GM20000 (cell line): ENCODE results near the gene SLC26A1.

ENCODE experiments used
- DNase-seq: peaks from one replicate; pipeline ENCODE4 v3.0.0; 2012; ENCODE audit warnings: low spot score
- CTCF ChIP-seq: IDR thresholded peaks from 2 replicates; pipeline ENCODE4 v1.5.1; 2012; ENCODE audit warnings: mild to moderate bottlenecking, control low read depth; ENCODE audit errors: extremely low read depth, missing control alignments

Gene SLC26A1

DNA sequence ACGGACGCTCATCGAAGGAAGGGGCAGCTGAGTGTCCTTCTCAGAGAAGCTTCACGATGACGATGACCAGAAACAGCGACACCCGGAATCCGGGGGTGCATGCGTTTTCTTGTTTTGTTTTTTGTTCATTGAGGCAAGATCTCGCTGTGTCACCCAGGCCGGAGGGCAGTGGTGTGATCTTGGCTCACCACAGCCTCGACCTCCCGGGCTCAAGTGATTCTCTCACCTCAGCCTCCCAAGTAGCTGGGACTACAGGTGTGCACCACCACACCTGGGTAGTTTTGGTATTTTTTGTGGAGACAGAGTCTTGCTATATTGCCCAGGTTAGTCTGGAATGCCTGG lies 39.7 kb downstream of the SLC26A1 start:
- no peak for TF ChIP-seq CTCF
- no peak for DNase-seq

DNA sequence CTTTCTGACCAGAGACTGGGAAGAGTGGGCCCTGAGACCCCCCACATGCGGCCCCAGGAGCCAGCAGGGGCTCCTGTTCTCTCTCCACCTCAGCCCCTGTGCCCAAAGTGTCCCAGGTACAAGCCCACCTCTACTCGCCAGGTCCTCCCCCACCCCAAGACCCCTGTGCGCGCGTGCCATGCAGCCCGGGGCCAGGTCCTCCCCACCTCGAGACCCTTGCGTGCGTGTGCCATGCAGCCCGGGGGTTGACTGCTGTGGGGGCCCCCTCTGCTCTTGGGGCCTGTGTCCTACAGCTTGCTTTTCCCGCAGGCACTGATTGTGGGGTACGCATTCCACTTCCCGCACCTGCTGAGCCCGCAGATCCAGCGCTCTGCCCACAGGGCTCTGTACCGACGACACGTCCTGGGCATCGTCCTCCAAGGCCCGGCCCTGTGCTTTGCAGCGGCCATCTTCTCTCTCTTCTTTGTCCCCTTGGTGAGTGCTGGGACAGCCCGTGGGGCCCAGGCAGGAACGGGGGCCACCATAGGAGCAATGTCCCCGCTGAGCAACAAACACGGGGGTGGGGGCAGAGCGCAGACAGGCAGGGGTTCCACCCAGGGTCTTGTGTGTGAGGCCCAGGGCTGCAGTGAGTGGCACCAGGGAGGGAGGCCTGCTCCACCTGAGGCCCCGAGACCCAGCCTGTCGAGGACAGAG lies 40.2 kb downstream of the SLC26A1 start:
- no peak for DNase-seq
- no peak for TF ChIP-seq CTCF

DNA sequence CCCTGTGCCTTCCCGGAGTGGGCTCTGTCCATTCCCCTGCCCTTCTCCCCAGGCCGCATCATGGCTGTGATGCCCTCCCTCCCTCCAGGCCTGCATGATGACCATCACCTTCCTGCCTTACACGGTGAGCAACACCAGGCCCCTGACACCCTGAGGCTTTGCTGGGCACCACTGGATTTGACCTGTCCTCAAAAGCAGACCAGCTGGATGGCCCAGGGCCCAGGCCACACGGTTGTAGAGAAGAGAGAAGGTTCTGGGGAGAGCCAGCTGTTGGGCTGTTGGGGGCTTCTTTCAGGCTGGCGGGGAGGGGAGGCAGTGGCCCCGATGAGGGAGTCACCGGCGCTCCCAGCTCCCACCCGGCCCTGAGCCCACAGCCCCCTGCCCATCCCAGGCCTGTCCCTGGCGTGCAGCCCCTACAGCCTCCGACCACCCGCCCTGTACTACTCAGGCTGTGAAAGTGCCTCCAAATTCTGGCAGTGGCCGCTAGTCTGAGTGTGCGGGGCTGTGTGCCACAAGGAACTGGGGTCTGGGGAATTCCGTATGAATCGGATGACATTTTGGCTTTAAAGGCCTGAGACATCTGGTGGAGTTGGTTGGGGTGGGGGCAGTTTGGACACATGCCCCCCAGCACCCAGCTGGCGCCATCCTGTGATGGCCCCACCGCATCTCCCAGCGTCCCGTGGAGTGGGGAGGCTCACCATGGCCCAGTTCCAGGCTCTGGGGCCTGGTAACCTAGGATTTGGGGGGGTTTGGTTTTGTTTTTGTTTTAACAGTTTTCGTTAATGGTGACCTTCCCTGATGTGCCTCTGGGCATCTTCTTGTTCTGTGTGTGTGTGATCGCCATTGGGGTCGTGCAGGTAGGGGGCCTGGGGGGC lies 41.4 kb downstream of the SLC26A1 start:
- no peak for DNase-seq
- TF ChIP-seq CTCF, result no peak

DNA sequence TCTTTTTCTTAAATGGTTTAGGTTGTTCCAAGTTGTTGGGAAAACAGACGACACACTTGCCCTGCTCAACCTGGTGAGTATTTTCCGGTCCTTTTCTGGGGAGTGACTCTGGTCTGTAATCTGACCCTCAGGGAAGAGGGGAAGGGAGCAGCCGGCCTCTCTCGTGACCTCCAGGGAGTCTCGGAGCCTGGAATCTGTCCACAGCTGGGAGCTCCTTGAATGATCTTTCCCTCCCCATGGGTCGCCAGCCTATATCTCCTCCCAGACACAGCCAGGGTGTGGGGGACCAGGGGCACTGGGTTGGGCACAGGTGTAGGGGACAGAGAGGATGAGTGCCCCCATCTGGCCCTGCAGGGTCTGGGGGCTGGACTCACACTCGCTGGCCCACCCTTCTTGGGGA lies 42.0 kb downstream of the SLC26A1 start:
- DNase-seq, result no peak
- TF ChIP-seq CTCF, result no peak

DNA sequence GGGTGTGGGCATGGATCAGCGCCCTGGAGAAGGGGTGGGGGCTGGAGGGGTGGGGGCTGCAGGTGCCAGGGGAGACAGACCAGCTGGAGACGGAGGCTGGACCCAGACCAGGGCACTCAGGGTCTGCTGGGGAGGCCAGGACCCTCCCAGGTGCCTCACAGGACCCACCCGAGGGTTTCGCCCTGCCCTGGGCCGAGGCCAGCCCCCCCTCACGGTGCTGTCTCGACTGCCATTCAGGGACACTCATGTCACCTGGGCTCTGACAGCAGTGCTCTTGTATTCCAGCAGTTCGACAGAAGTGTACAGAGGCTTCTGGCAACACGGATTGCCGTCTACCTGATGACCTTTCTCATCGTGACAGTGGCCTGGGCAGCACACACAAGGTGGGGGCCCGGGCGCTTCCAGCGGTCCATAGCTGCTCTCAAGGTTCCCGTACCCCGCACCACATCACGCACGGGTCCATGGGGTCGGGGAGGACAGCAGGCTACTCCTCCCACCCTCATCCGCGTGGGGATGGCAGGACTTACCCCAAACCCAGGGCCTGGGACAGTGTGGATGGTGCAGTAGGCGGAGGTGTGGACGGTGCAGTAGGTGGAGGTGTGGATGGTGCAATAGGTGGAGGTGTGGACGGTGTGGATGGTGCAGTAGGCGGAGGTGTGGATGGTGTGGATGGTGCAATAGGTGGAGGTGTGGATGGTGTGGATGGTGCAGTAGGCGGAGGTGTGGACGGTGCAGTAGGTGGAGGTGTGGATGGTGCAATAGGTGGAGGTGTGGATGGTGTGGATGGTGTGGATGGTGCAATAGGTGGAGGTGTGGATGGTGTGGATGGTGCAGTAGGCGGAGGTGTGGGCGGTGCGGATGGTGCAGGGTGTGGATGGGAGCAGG lies 42.8 kb downstream of the SLC26A1 start:
- TF ChIP-seq CTCF, result no peak
- DNase-seq, result no peak

DNA sequence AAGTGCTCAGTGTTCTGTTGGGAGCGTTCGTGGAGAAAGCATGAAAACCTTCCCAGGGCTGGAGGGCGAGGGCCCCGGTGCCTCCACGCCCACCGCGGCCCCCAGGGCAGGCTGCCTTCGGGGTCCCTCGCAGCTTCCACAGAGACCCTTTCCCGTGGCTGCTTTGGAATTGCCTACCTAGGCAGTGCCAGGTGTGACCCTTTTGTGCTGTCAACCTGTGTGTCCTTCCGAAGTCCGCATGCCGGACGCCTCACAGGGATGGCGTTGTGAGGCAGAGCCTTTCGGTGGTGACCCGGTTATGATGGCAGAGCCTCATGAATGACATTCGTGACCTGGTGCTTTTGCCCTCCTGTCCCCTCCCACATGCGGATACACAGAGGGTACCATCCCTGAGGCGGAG lies 43.5 kb downstream of the SLC26A1 start:
- no peak for DNase-seq
- TF ChIP-seq CTCF, result no peak

DNA sequence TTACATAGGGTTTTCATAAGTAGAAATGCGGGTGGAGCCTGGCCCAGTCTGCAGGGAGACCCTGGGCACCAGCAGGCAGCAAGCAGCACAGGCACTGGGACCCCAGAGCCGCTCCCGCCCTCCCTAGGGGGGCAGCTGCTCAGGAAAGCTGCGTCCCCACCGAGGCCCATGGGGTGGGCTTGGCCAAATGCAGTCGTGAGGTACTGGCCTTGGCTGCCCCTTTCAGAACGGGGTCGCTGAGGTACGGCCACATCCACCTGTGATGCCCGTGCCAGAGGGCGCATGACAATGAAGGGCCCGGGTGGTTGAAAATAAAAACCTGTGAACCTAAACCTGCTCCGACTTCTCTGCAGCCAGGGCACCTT lies 44.3 kb downstream of the SLC26A1 start:
- no peak for TF ChIP-seq CTCF
- DNase-seq, result no peak
